ENCODE data around the gene MYEF2.

Gene MYEF2

DNA sequence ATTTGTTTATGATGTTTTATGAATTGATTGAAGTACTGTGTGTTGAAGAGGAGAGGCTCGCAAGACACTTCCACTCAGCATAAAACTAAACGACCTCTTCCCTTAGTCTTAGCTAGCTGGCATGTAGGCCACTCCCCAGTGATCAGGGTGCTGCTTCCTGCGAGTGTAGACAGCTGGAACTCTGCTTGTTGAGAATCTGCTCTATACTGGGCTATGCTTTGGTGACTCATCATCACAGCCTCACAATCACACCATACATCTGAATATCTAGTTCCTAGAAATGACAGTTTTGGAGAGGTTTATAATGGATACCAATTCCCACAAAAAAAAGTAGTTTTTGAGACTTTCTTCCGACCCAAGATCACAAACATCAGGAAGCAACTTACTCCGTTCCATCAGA, 58.8 kb downstream of the MYEF2 start:
- Histone ChIP-seq H3K36me3 (ENCODE audit: control insufficient read depth in 2 of 2, insufficient read depth in 2 of 2, low read length in 2 of 2) (no peaks in the 10 kb centered on the region), H3K9ac (ENCODE audit: low read depth in 1 of 2, low read length in 2 of 2) (no peak overlapping the region), H3K9me3 (ENCODE audit: control insufficient read depth in 2 of 2, low read length in 2 of 2) (no peaks in the 10 kb centered on the region), H3K27ac (ENCODE audit: low read depth in 2 of 2, low read length in 2 of 2) (no peak overlapping the region), H3K4me3 (ENCODE audit: low read length in 2 of 2) (no peak overlapping the region), H3K27me3 (ENCODE audit: control insufficient read depth in 2 of 2, insufficient read depth in 2 of 2, low read length in 2 of 2) (no peaks in the 10 kb centered on the region), H3K4me1 (ENCODE audit: control insufficient read depth in 2 of 2, insufficient read depth in 2 of 2, low read length in 2 of 2) (no peaks in the 10 kb centered on the region)

DNA sequence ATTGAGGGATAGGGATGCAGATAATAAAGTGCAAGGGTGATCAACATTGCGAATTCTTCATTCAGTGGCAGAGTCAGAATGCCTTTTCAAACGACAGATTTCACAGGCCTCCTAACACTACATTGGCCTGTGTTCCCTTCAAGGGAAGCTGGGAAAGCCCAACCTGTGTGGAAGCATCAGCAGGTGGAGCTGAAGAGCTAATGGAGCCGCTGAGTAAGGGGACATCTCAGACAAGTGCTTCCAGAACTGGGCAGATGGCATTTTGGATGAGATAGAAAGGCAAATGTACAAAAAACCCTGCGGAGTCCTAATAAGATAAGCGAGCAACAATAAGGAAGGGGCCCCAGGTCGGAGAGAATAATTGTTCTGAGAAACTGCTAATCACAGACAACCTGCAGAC, 65.9 kb downstream of the MYEF2 start:
- Histone ChIP-seq H3K36me3 (ENCODE audit: control insufficient read depth in 2 of 2, insufficient read depth in 2 of 2, low read length in 2 of 2) (no peaks in the 10 kb centered on the region), H3K27ac (ENCODE audit: low read depth in 2 of 2, low read length in 2 of 2) (no peak overlapping the region), H3K4me1 (ENCODE audit: control insufficient read depth in 2 of 2, insufficient read depth in 2 of 2, low read length in 2 of 2) (no peaks in the 10 kb centered on the region), H3K9ac (ENCODE audit: low read depth in 1 of 2, low read length in 2 of 2) (no peak overlapping the region), H3K9me3 (ENCODE audit: control insufficient read depth in 2 of 2, low read length in 2 of 2) (no peaks in the 10 kb centered on the region), H3K4me3 (ENCODE audit: low read length in 2 of 2) (no peak overlapping the region), H3K27me3 (ENCODE audit: control insufficient read depth in 2 of 2, insufficient read depth in 2 of 2, low read length in 2 of 2) (no peaks in the 10 kb centered on the region)

- H3K36me3 ChIP-seq (ENCODE audit: control insufficient read depth in 2 of 2, insufficient read depth in 2 of 2, low read length in 2 of 2): no peaks in the 10 kb centered on the region
- no peak overlapping the region for H3K9ac ChIP-seq (ENCODE audit: low read depth in 1 of 2, low read length in 2 of 2)
- no peak overlapping the region for H3K4me3 ChIP-seq (ENCODE audit: low read length in 2 of 2)
- no peaks in the 10 kb centered on the region for H3K4me1 ChIP-seq (ENCODE audit: control insufficient read depth in 2 of 2, insufficient read depth in 2 of 2, low read length in 2 of 2)
- no peaks in the 10 kb centered on the region for H3K27me3 ChIP-seq (ENCODE audit: control insufficient read depth in 2 of 2, insufficient read depth in 2 of 2, low read length in 2 of 2)
- no peak overlapping the region for H3K27ac ChIP-seq (ENCODE audit: low read depth in 2 of 2, low read length in 2 of 2)
- no peaks in the 10 kb centered on the region for H3K9me3 ChIP-seq (ENCODE audit: control insufficient read depth in 2 of 2, low read length in 2 of 2)
Measured at GRCh38 chr15:48109856-48110531, 68.1 kb downstream of the MYEF2 start.

- no peaks in the 10 kb centered on the region for H3K27me3 ChIP-seq (ENCODE audit: control insufficient read depth in 2 of 2, insufficient read depth in 2 of 2, low read length in 2 of 2)
- no peak overlapping the region for H3K27ac ChIP-seq (ENCODE audit: low read depth in 2 of 2, low read length in 2 of 2)
- H3K9ac ChIP-seq (ENCODE audit: low read depth in 1 of 2, low read length in 2 of 2): no peak overlapping the region
- H3K4me1 ChIP-seq (ENCODE audit: control insufficient read depth in 2 of 2, insufficient read depth in 2 of 2, low read length in 2 of 2): no peaks in the 10 kb centered on the region
- H3K36me3 ChIP-seq (ENCODE audit: control insufficient read depth in 2 of 2, insufficient read depth in 2 of 2, low read length in 2 of 2): no peaks in the 10 kb centered on the region
- no peaks in the 10 kb centered on the region for H3K9me3 ChIP-seq (ENCODE audit: control insufficient read depth in 2 of 2, low read length in 2 of 2)
- H3K4me3 ChIP-seq (ENCODE audit: low read length in 2 of 2): no peak overlapping the region
Measured at GRCh38 chr15:48109212-48109611, 68.9 kb downstream of the MYEF2 start.

DNA sequence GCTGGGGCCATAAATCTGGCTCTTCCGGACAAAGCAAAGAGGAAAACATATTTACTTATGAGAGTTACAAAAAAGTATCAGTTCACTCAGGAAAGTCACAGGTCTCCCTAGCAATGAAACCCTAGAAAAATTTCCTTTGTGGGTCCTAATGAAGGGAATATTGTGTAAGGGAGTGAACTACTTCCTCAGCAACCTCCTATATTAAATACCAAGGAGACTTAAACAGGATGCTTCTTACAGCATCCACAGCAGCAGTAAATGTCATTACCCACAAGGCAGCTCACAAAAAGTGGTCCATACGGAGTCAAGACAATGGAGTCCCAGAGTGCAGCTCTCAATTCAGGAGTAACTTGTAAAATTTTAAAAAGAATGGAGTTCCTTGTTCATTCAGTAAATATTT, 72.2 kb downstream of the MYEF2 start:
- Histone ChIP-seq H3K27ac (ENCODE audit: low read depth in 2 of 2, low read length in 2 of 2) (no peak overlapping the region), H3K9me3 (ENCODE audit: control insufficient read depth in 2 of 2, low read length in 2 of 2) (no peaks in the 10 kb centered on the region), H3K4me3 (ENCODE audit: low read length in 2 of 2) (no peak overlapping the region), H3K27me3 (ENCODE audit: control insufficient read depth in 2 of 2, insufficient read depth in 2 of 2, low read length in 2 of 2) (no peaks in the 10 kb centered on the region), H3K4me1 (ENCODE audit: control insufficient read depth in 2 of 2, insufficient read depth in 2 of 2, low read length in 2 of 2) (no peaks in the 10 kb centered on the region), H3K36me3 (ENCODE audit: control insufficient read depth in 2 of 2, insufficient read depth in 2 of 2, low read length in 2 of 2) (no peaks in the 10 kb centered on the region), H3K9ac (ENCODE audit: low read depth in 1 of 2, low read length in 2 of 2) (no peak overlapping the region)

GRCh38 chr15:48103647-48104046, 74.4 kb downstream of the MYEF2 start:
- no peaks in the 10 kb centered on the region for H3K9me3 ChIP-seq (ENCODE audit: control insufficient read depth in 2 of 2, low read length in 2 of 2)
- no peaks in the 10 kb centered on the region for H3K27me3 ChIP-seq (ENCODE audit: control insufficient read depth in 2 of 2, insufficient read depth in 2 of 2, low read length in 2 of 2)
- no peak overlapping the region for H3K27ac ChIP-seq (ENCODE audit: low read depth in 2 of 2, low read length in 2 of 2)
- H3K9ac ChIP-seq (ENCODE audit: low read depth in 1 of 2, low read length in 2 of 2): no peak overlapping the region
- H3K4me3 ChIP-seq (ENCODE audit: low read length in 2 of 2): no peak overlapping the region
- no peaks in the 10 kb centered on the region for H3K36me3 ChIP-seq (ENCODE audit: control insufficient read depth in 2 of 2, insufficient read depth in 2 of 2, low read length in 2 of 2)
- H3K4me1 ChIP-seq (ENCODE audit: control insufficient read depth in 2 of 2, insufficient read depth in 2 of 2, low read length in 2 of 2): no peaks in the 10 kb centered on the region

DNA sequence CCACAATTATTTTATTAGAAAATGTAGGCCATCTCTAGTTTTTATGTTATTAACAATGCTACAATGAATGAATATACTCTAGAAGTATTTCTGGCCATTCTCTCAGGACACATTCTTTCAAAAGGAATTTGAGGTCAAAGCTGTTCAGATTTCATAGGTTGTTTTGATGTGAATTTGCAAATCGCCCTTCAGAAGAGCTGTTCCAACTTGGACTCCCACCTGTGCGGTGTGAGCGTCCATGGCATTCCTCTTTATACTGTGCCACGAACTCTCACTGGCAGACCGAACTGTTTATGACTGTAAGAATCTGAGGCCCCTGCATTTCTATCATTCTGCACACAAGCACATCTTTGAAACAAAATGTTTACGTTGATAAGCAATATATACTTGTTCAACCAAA, 75.9 kb downstream of the MYEF2 start:
- H3K36me3 ChIP-seq (ENCODE audit: control insufficient read depth in 2 of 2, insufficient read depth in 2 of 2, low read length in 2 of 2): no peaks in the 10 kb centered on the region
- H3K4me3 ChIP-seq (ENCODE audit: low read length in 2 of 2): no peak overlapping the region
- H3K9ac ChIP-seq (ENCODE audit: low read depth in 1 of 2, low read length in 2 of 2): no peak overlapping the region
- H3K9me3 ChIP-seq (ENCODE audit: control insufficient read depth in 2 of 2, low read length in 2 of 2): no peaks in the 10 kb centered on the region
- no peaks in the 10 kb centered on the region for H3K4me1 ChIP-seq (ENCODE audit: control insufficient read depth in 2 of 2, insufficient read depth in 2 of 2, low read length in 2 of 2)
- H3K27ac ChIP-seq (ENCODE audit: low read depth in 2 of 2, low read length in 2 of 2): no peak overlapping the region
- no peaks in the 10 kb centered on the region for H3K27me3 ChIP-seq (ENCODE audit: control insufficient read depth in 2 of 2, insufficient read depth in 2 of 2, low read length in 2 of 2)

DNA sequence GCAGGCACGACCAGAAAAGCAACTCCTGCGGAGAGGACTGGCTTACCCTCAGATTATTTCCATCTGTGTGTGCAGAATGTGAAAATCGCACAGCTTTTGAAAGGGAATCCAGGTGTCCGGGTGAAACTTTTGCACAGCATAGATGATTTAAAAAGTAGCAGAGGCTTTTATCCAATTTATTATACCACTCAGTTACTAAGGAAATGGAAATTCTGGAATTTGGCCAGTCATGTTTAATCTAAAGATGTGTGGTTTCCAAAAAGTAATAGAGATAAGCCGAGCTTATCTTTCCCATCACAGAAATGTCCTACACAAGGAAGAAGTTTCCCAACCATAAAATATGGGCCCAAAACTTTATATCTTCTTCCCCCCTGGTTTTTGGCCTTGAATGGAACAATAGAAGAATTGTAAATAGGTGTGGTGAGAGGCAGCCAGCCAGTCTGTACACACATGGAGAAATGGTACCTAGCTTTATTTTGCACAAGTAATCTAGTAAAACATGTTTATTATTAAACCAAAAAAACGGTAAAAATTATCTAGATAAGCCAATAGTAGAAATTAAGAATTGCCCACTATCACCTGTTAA, 76.6 kb downstream of the MYEF2 start:
- H3K36me3 ChIP-seq (ENCODE audit: control insufficient read depth in 2 of 2, insufficient read depth in 2 of 2, low read length in 2 of 2): no peaks in the 10 kb centered on the region
- no peaks in the 10 kb centered on the region for H3K4me1 ChIP-seq (ENCODE audit: control insufficient read depth in 2 of 2, insufficient read depth in 2 of 2, low read length in 2 of 2)
- H3K4me3 ChIP-seq (ENCODE audit: low read length in 2 of 2): no peak overlapping the region
- no peaks in the 10 kb centered on the region for H3K27me3 ChIP-seq (ENCODE audit: control insufficient read depth in 2 of 2, insufficient read depth in 2 of 2, low read length in 2 of 2)
- no peak overlapping the region for H3K9ac ChIP-seq (ENCODE audit: low read depth in 1 of 2, low read length in 2 of 2)
- no peaks in the 10 kb centered on the region for H3K9me3 ChIP-seq (ENCODE audit: control insufficient read depth in 2 of 2, low read length in 2 of 2)
- no peak overlapping the region for H3K27ac ChIP-seq (ENCODE audit: low read depth in 2 of 2, low read length in 2 of 2)

DNA sequence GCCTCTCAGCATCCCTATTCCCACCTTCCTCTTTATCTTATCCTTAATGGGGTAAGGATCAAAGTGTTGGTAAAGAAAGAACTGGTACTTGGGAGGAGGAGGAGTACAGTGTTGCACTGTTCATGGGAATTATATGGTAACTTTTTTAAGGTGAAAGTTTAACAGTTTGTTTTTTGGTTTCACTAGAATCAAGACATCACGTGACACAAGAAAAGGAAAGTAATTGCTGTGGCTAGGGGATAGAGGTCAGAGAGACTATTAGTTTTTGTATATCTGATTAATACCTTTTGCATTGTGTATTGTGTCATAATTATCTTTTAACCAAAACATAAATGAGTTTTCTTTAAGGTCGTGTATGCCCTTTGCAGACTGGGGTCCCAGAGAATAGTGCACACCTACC, 80.8 kb downstream of the MYEF2 start:
- H3K4me1 ChIP-seq (ENCODE audit: control insufficient read depth in 2 of 2, insufficient read depth in 2 of 2, low read length in 2 of 2): no peaks in the 10 kb centered on the region
- no peak overlapping the region for H3K4me3 ChIP-seq (ENCODE audit: low read length in 2 of 2)
- no peaks in the 10 kb centered on the region for H3K27me3 ChIP-seq (ENCODE audit: control insufficient read depth in 2 of 2, insufficient read depth in 2 of 2, low read length in 2 of 2)
- no peak overlapping the region for H3K9ac ChIP-seq (ENCODE audit: low read depth in 1 of 2, low read length in 2 of 2)
- no peaks in the 10 kb centered on the region for H3K9me3 ChIP-seq (ENCODE audit: control insufficient read depth in 2 of 2, low read length in 2 of 2)
- H3K36me3 ChIP-seq (ENCODE audit: control insufficient read depth in 2 of 2, insufficient read depth in 2 of 2, low read length in 2 of 2): no peaks in the 10 kb centered on the region
- no peak overlapping the region for H3K27ac ChIP-seq (ENCODE audit: low read depth in 2 of 2, low read length in 2 of 2)

GRCh38 chr15:48096813-48097212, 81.3 kb downstream of the MYEF2 start:
- Histone ChIP-seq H3K4me1 (ENCODE audit: control insufficient read depth in 2 of 2, insufficient read depth in 2 of 2, low read length in 2 of 2) (no peaks in the 10 kb centered on the region), H3K9ac (ENCODE audit: low read depth in 1 of 2, low read length in 2 of 2) (no peak overlapping the region), H3K4me3 (ENCODE audit: low read length in 2 of 2) (no peak overlapping the region), H3K27me3 (ENCODE audit: control insufficient read depth in 2 of 2, insufficient read depth in 2 of 2, low read length in 2 of 2) (no peaks in the 10 kb centered on the region), H3K27ac (ENCODE audit: low read depth in 2 of 2, low read length in 2 of 2) (no peak overlapping the region), H3K36me3 (ENCODE audit: control insufficient read depth in 2 of 2, insufficient read depth in 2 of 2, low read length in 2 of 2) (no peaks in the 10 kb centered on the region), H3K9me3 (ENCODE audit: control insufficient read depth in 2 of 2, low read length in 2 of 2) (no peaks in the 10 kb centered on the region)

Data from mucosa of rectum (tissue), 2 donors.